HG02943 (cell line): ENCODE measurements around the gene SLC35E4.
"Not testable (repeated sequence)": the region's sequence is repeated elsewhere in the genome, so short reads cannot be mapped to it uniquely, and the experiment has no call there.

Experiments used
- ATAC-seq: cut with Tn5 transposase; IDR thresholded peaks from one replicate; pipeline ENCODE4 v1.9.1; 2021; ENCODE audit warnings: mild to moderate bottlenecking, low read depth, moderate library complexity; ENCODE audit not compliant: unreplicated experiment

SLC35E4 gene

DNA sequence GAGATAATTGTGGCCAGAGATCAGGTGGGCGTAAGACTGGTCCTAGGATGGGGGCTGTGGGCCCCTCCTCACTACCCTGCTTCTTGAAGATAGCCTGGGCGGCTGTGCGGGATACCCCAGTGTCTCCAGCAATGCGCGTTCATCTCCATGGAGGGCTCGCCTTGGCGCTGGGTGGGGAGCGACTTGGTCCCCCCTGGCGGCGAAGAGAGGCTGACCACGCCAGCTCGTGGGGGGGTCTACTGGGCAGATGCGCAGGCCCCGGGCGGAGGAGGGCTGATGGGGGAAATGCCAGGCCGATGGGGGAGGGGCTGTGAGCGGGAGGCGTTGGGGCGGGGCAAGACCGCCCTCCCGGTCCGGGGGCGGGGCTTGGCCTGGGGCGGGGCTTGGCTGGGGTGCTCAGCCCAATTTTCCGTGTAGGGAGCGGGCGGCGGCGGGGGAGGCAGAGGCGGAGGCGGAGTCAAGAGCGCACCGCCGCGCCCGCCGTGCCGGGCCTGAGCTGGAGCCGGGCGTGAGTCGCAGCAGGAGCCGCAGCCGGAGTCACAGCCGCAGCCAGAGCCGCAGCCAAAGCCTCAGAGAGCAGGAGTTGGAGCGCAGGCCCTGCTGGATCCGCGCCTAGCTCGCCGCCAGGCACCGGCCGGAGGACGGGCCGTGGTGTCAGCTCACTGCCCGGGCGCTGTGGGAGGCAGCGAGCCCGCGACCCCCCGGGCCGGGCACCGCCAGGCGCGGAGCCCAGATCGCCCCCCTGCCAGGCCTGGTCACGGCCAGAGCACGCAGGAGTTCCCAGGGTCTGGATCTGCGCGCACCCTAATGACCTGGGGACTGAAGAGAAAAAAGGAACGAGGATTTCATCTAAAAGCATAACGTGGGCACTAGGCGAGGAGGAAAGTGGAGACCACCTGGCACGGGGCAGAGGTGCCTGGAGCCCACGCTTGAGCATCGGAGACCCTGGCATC, at the start of gene SLC35E4:
SLC35E4 (plus strand) TSS at position 509 of the 953 bp plus-strand sequence. CDS start 670 bp downstream, outside the sequence.
- ATAC-seq, result peak; percentile 45

DNA sequence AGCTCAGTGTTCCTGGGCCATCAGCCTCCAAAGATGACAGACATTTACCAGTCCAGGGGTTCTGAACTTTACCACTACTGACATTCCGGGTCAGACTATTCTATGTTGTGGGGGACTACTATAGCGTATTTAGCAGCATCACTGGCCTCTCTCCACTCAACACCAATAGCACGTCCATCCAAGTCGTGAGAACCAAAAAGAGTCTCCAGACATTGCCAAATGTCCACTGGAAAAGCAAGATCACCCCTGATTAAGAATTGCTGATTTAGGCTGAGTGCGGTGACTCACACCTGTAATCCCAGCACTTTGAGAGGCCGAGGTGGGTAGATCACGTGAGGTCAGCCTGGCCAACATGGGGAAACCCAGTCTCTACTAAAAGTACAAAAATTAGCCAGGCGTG, 49.2 kb upstream of the SLC35E4 start:
- no peak for ATAC-seq

DNA sequence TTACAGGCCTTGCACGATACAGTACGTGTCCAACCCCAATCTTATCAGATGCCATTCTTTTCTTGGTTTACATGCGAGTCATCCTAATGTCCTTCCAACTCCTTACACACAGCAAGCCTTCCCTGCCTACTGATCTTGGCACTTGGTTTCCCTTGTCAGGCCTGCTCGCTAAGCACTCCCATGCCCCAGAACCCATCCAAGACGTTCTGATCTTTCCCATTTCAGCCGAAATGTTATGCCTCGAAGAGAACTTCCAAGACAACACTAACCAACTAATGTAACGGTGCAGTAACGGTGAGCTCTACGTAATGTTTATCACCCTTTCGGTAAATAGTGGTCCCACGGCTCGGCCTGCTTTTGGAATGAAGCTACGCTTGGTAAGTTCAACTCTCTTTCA, 44.4 kb upstream of the SLC35E4 start:
- ATAC-seq, result no peak

DNA sequence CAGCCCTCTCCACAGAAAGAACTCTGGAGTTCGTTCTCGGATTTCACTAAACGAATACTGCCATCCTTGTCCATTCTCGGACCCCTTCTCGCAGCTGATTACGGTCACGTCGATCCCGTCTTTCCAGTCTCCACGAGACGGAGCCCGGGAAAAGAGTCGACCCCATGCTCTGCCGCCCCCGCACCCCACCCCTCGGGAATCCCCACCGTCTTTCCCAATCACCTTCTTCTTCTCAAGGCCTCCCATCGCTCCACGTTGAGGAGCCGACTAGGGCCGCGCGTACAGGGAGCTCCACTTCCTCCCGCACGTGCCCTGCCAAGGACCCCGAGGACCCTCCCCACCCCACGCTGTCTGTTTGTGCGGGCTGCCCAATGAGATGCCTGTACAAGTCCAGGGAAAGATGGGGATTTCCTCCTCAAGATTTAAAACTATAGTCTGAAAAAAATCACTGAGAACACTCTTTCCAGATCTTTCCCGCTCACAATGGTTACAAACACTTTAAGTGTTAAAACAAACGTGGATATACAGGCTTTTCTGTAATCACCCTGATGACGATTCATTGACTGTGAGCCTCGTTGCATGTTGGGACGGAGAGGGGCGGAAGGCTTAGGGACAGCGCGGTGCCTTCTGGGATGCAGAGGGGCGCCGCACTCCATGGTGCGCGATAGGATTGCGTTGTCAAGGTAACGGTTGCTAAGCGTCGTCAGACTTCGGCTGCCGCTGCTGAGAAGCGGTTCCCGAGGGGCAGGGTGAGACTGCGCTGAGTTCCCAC, 43.8 kb upstream of the SLC35E4 start, which contains the start of gene PES1:
PES1 (minus strand) TSS at position 323 of the 772 bp plus-strand sequence; CDS start at position 246, 77 bp downstream.
- ATAC-seq, result peak; percentile 96

DNA sequence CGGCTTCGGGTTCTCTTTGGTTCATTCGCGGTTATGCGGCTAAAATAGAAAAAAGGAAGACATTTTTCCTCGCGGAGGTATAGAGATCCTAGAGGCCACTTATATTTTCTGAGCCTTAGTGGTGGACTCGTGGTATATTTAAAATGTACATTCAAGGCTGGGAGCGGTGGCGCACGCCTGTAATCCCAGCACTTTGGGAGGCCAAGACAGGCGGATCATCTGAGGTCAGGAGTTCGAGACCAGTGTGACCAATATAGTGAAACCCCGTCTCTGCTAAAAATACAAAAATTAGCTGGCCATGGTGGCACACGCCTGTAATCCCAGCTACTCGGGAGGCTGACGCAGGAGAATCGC, 43.2 kb upstream of the SLC35E4 start:
- ATAC-seq, result not testable (repeated sequence)

DNA sequence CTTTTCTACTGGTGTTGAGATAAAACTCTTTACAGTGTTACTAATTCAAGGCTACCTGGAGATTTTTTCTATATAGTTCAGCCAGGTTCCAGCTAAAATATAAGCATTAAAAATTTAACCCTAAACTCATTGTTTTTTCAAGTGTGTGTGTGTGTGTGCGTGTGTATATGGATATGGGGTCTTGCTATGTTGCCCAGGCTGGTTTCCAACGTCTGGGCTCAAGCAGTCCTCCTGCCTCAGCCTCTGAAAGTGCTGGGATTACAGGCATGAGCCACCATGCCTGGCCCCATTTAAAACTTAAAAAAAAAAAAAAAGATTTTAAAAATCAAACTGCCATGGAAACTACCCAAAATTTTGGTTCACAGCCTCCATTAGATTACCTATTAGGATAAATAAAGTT, 39.4 kb upstream of the SLC35E4 start:
- no peak for ATAC-seq

DNA sequence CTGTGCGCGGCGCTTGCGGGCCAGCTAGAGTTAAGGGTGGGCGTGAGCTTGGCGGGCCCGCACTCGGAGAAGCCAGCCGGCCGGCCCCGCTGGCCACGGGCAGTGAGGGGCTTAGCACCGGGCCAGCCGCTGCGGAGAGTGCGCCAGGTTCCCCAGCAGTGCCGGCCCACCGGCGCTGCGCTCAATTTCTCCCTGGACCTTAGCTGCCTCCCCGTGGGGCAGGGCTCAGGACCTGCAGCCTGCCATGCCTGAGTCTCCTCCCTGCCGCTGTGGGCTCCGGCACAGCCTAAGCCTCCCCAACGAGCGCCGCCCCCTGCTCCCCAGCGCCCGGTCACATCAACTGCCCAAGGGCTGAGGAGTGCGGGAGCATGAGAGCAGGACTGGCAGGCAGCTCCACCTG, 38.7 kb upstream of the SLC35E4 start:
- no peak for ATAC-seq

GRCh38 chr22:30598986-30599385, 36.6 kb upstream of the SLC35E4 start:
- ATAC-seq, result no peak

DNA sequence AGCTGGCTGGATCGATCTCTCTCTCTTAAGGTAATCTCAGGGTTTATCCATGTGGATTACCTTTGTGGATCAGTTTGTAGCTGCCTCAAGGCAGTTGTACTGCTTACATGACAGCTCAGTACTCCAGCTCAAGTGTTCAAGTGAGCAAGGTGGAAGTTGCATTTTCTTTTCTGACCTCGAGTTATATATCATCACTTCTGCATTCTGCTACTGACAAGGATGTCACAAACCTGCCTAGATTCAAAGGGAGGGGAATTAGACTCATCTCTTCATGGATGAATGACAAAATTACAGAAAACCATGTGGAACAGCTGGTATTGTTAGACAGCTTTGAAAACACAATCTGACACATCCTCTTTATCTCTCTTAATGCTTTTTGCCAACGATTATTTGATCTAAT, 34.7 kb upstream of the SLC35E4 start:
- ATAC-seq, result no peak

GRCh38 chr22:30601464-30601863, 34.1 kb upstream of the SLC35E4 start:
- ATAC-seq, result no peak

DNA sequence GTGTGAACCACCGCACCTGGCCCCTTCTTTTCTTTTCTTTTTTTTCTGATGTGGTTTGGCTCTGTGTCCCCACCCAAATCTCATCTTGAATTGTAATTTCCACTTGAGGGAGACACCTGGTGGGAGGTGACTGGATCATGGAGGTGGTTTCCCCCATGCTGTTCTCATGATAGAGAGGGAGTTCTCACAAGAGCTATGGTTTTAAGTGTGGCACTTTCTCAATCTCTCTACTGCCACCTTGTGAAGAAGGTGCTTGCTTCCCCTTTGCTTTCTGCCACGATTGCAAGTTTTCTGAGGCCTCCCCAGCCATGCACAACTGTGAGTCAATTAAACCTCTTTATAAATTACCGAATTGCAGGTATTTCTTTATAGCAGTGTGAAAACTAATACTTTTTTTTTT, 33.5 kb upstream of the SLC35E4 start:
- no peak for ATAC-seq

- ATAC-seq, result no peak
Observed at GRCh38 chr22:30603801-30604200, 31.8 kb upstream of the SLC35E4 start.

DNA sequence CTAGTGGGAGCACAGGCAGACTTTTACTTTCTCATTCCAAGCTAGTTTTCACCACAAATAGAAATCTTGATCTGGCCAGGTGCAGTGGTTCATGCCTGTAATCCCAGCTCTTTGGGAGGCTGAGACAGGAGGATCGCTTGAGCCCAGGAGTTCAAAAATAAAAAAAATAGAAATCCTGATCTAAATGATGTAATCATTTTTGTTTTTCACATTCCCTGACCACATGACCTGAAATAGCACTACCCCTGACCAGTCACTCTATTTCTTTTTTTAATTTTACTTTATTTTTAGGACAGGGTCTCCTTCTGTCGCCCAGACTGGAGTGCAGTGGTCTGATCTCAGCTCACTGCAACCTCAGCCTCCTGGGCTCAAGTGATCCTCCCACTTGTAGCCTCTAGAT, 30.9 kb upstream of the SLC35E4 start:
- no peak for ATAC-seq

DNA sequence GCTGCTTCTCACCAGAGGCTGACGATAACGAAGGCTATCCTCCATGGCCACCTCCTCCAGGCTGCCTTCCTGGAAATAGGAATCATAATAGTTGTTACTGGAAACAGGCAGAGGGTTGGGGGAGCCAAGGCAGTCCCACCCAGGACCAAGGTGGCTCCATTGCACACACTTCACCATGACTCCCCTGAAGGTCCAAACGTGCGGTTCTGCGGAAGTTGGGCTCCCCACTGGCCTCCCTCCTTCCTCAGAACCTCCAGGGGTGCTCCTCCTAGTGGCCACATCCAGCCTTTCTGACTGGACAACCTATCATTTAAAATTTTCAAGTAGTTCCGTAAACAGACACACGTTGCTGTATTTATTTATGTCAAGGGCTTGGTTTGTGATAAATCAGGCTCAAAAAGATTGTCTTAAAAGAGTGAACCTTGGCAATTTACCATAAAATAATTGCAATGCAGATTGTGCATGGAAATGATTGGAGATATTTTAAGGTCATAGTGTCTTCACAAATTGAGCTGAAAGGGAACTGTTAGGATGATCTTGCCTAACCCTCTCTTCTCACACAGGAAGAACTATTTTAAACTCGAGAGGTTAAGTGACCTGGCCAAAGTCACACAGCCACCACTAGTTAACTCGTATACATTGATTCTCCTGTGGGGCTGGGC, 30.0 kb upstream of the SLC35E4 start:
- no peak for ATAC-seq

GRCh38 chr22:30606455-30607299, 28.9 kb upstream of the SLC35E4 start, which contains the start of gene TCN2:
Gene TCN2 (plus strand): TSS chr22:30607174. CDS start chr22:30607332, 158 bp downstream.
- ATAC-seq, result no peak

DNA sequence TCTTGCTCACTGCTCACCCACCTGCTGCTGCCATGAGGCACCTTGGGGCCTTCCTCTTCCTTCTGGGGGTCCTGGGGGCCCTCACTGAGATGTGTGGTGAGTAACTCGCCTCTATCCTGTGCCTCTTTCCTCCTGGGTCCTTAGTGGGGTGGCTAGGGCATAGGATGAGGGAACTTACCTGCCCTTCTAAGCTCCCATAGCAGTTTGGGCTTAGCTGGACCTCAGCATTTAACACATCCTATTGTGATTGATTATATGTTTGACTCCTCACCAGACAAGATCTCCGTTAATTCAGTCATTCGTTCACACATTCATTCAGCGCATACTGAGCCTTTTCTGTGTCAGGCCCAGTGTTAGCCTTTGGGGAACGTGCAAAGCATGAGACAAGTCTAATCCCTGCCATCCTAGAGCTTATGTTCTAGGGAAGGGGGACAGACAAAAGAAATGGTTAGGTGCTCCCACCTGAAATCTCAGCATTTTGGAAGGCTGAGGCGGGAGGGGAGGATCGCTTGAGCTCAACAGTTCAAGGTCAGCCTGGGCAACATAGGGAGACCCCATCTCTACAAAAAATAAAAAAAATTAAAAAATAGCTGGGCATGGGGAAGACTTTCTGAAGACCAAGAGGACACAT, 28.2 kb upstream of the SLC35E4 start:
- no peak for ATAC-seq

DNA sequence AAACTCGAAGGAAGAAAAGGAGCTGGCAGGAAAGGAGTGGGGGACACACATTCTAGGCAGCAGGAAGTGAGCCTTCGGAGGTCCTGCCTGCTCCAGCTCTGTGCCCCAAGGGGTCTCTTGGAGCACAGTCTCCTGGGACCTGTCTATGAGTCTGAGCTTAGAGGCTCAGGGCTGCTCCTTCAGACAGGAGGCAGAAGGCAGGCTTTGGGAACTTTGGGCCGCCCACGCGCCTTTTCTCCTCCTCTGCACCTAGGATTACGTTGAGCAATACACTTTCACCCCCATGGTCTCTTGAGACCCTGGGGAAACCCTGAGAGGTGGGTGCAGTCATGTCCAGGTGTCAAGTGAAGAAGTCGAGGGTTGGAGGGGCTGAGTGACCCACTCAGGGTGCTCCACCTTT, 27.6 kb upstream of the SLC35E4 start:
- ATAC-seq, result no peak

- no peak for ATAC-seq
Observed at GRCh38 chr22:30609260-30610185, 26.1 kb upstream of the SLC35E4 start.
